HCT116 (cell line): ENCODE results near the gene SLC22A7. TPM values are rescaled to one million over a fixed set of nuclear protein-coding genes. Genes with fewer than 3 reads are reported as not detected.

Source experiments
- ATAC-seq: fragments of 200-7000 bp; cut with Tn5 transposase; 2 replicates; pipeline ENCODE4 v1.9.1; 2020; ENCODE audit warnings: mild to moderate bottlenecking, moderate library complexity
- BruUV-seq: library from RNA; stranded (reverse); fragments of 400-500 nt; replicated peaks from 2 replicates; lab custom pipeline; 2021; lab: Mats Ljungman, UMichigan
- CTCF ChIA-PET: fragments of 300-600 bp; sonication (Branson Sonifier 250); formaldehyde crosslinking; loops from one replicate; lab custom pipeline; 2021; ENCODE audit warnings: antibody characterized with exemption; lab: Charles Lee
- POLR2A ChIA-PET: fragments of 300-600, 350-600 bp; sonication (Branson Sonifier 250); formaldehyde crosslinking; loops from one replicate; lab custom pipeline; 2021; ENCODE audit warnings: antibody characterized with exemption; lab: Charles Lee
- RAD21 ChIA-PET, 2 experiments: fragments of 300-600 bp; sonication (Branson Sonifier 250); formaldehyde crosslinking; loops; one replicate each; lab custom pipeline; 2023; ENCODE audit warnings: low total read pairs in 2 of 2; ENCODE audit not compliant: uncharacterized antibody in 2 of 2, unreplicated experiment in 2 of 2, low non-redundant PET in 1 of 2; lab: Charles Lee
- DNase-seq: peaks from one replicate; pipeline ENCODE4 v3.0.0-alpha.2; 2010; ENCODE audit warnings: low read depth, low spot score
- H2AFZ ChIP-seq: fragments of 200-600 bp; shearing (Covaris generic), sonication (generic); 2 replicates; pipeline ENCODE4 v1.6.1; 2017; ENCODE audit warnings: low read depth, mixed run types, mixed read lengths, antibody characterized with exemption, low read length; ENCODE audit not compliant: poor library complexity, severe bottlenecking
- H3K27ac ChIP-seq: 2 replicates; pipeline ENCODE4 v1.5.1; 2012; ENCODE audit warnings: low read depth, low read length
- H3K27me3 ChIP-seq: fragments of 200-600 bp; sonication (generic); 2 replicates; pipeline ENCODE4 v1.6.1; 2016; ENCODE audit warnings: mixed run types, low read length, mixed read lengths; ENCODE audit not compliant: insufficient read depth
- H3K36me3 ChIP-seq, 2 experiments: fragments of 200-500 bp in 1 of 2; fragments of 200-600 bp in 1 of 2; sonication (Bioruptor generic) in 1 of 2; sonication (generic) in 1 of 2; 2 replicates each; pipeline versions ENCODE4 v1.5.1 to v1.6.1; 2014 to 2016; ENCODE audit warnings: low read length in 2 of 2, inconsistent platforms in 1 of 2, mixed read lengths in 1 of 2, mixed run types in 1 of 2; ENCODE audit not compliant: insufficient read depth in 2 of 2, control insufficient read depth in 1 of 2
- H3K4me1 ChIP-seq, 2 experiments: fragments of 200-600 bp in 1 of 2; sonication (generic) in 1 of 2; 2 replicates each; pipeline versions ENCODE4 v1.5.1 to v1.6.1; 2012 to 2017; ENCODE audit warnings: low read length in 2 of 2, inconsistent platforms in 1 of 2, mild to moderate bottlenecking in 1 of 2, mixed read lengths in 1 of 2, mixed run types in 1 of 2, moderate library complexity in 1 of 2; ENCODE audit not compliant: insufficient read depth in 2 of 2, control insufficient read depth in 1 of 2
- H3K4me2 ChIP-seq: fragments of 200-600 bp; sonication (generic); 2 replicates; pipeline ENCODE4 v1.6.1; 2017; ENCODE audit warnings: mixed run types, low read length, mixed read lengths
- H3K4me3 ChIP-seq, 2 experiments: fragments of 200-600 bp in 1 of 2; sonication (generic) in 1 of 2; replicated peaks in 1 of 2; 2 replicates each; pipeline ENCODE4 v1.5.1; 2011 to 2016; ENCODE audit warnings: low read length in 2 of 2, control low read depth in 1 of 2, low read depth in 1 of 2, mild to moderate bottlenecking in 1 of 2, mixed read lengths in 1 of 2, mixed run types in 1 of 2
- H3K79me2 ChIP-seq: fragments of 200-600 bp; sonication (generic); 2 replicates; pipeline ENCODE4 v1.6.1; 2017; ENCODE audit warnings: mild to moderate bottlenecking, mixed run types, low read length, moderate library complexity, mixed read lengths; ENCODE audit not compliant: insufficient read depth
- H3K9ac ChIP-seq: fragments of 200-600 bp; sonication (generic); 2 replicates; pipeline ENCODE4 v1.6.1; 2016; ENCODE audit warnings: low read length, mixed read lengths
- H3K9me2 ChIP-seq: fragments of 200-600 bp; sonication (generic), shearing (Covaris generic); 2 replicates; pipeline ENCODE4 v1.6.1; 2017; ENCODE audit warnings: mixed run types, mild to moderate bottlenecking, moderate library complexity; ENCODE audit not compliant: insufficient read depth
- H3K9me3 ChIP-seq, 2 experiments: fragments of 200-500 bp in 1 of 2; fragments of 200-600 bp in 1 of 2; sonication (Bioruptor generic) in 1 of 2; sonication (generic) in 1 of 2; 2 replicates each; pipeline ENCODE4 v1.6.1; 2014 to 2017; ENCODE audit warnings: low read length in 2 of 2, mixed read lengths in 2 of 2, inconsistent platforms in 1 of 2, low read depth in 1 of 2, mild to moderate bottlenecking in 1 of 2, mixed run types in 1 of 2, moderate library complexity in 1 of 2; ENCODE audit not compliant: control insufficient read depth in 1 of 2, insufficient read depth in 1 of 2
- H4K20me1 ChIP-seq: fragments of 200-600 bp; sonication (generic), shearing (Covaris generic); 2 replicates; pipeline ENCODE4 v1.6.1; 2017; ENCODE audit warnings: mixed run types, mild to moderate bottlenecking, moderate library complexity; ENCODE audit not compliant: insufficient read depth
- CBX3 ChIP-seq: IDR thresholded peaks from 2 replicates; pipeline ENCODE4 v1.6.1; 2012; ENCODE audit warnings: low read depth
- CEBPB ChIP-seq: IDR thresholded peaks from 2 replicates; pipeline ENCODE4 v1.6.1; 2012; ENCODE audit warnings: low read depth
- EGR1 ChIP-seq: IDR thresholded peaks from 2 replicates; pipeline ENCODE4 v1.6.1; 2012; ENCODE audit warnings: low read depth
- ELF1 ChIP-seq: IDR thresholded peaks from 2 replicates; pipeline ENCODE4 v1.6.1; 2012; ENCODE audit warnings: low read depth, borderline replicate concordance
- EZH2phosphoT487 ChIP-seq: fragments of 200-600 bp; IDR thresholded peaks from 2 replicates; pipeline ENCODE4 v1.6.1; 2018; ENCODE audit warnings: antibody characterized with exemption, borderline replicate concordance
- FOSL1 ChIP-seq: IDR thresholded peaks from 2 replicates; pipeline ENCODE4 v1.6.1; 2012; ENCODE audit warnings: low read depth
- JUND ChIP-seq: IDR thresholded peaks from 2 replicates; pipeline ENCODE4 v1.6.1; 2012
- POLR2A ChIP-seq: IDR thresholded peaks from 2 replicates; pipeline ENCODE4 v1.7.0; 2011; ENCODE audit warnings: borderline replicate concordance; ENCODE audit not compliant: insufficient read depth, insufficient read length; ENCODE audit errors: extremely low read depth
- POLR2AphosphoS5 ChIP-seq: IDR thresholded peaks from 2 replicates; pipeline ENCODE4 v1.6.1; 2011; ENCODE audit warnings: mild to moderate bottlenecking, low read depth, low read length, moderate library complexity
- RAD21 ChIP-seq: IDR thresholded peaks from 2 replicates; pipeline ENCODE4 v1.6.1; 2012; ENCODE audit warnings: low read depth, mild to moderate bottlenecking
- REST ChIP-seq: IDR thresholded peaks from 2 replicates; pipeline ENCODE4 v1.6.1; 2012; ENCODE audit warnings: low read depth
- SP1 ChIP-seq: IDR thresholded peaks from 2 replicates; pipeline ENCODE4 v1.6.1; 2012; ENCODE audit warnings: low read depth
- SRF ChIP-seq: IDR thresholded peaks from 2 replicates; pipeline ENCODE4 v1.6.1; 2012; ENCODE audit warnings: low read depth
- TCF7L2 ChIP-seq: IDR thresholded peaks from 2 replicates; pipeline ENCODE4 v1.7.0; 2011; ENCODE audit warnings: borderline replicate concordance, inconsistent platforms; ENCODE audit not compliant: insufficient read depth, insufficient read length; ENCODE audit errors: extremely low read depth
- YY1 ChIP-seq: IDR thresholded peaks from 2 replicates; pipeline ENCODE4 v1.6.1; 2011; ENCODE audit warnings: low read length, low read depth, moderate library complexity, mild to moderate bottlenecking; ENCODE audit not compliant: insufficient replicate concordance; ENCODE audit errors: extremely low read depth
- ZBTB33 ChIP-seq: IDR thresholded peaks from 2 replicates; pipeline ENCODE4 v1.6.1; 2011; ENCODE audit warnings: mild to moderate bottlenecking, low read length, moderate library complexity; ENCODE audit not compliant: insufficient replicate concordance; ENCODE audit errors: extremely low read depth
- ZFX ChIP-seq: fragments of 450-650 bp; IDR thresholded peaks from 2 replicates; pipeline ENCODE4 v1.6.1; 2017
- intact Hi-C: fragments of 100-400 bp; cut with micrococcal nuclease; formaldehyde crosslinking; loops from 2 replicates; pipeline ENCODE4 v1.10.0; 2022
- total RNA-seq: library from RNA; stranded (reverse); gene quantifications from one replicate; pipeline ENCODE4 v1.2.1, GENCODE V29; 2021; ENCODE audit not compliant: unreplicated experiment
- TF ChIP-seq, protein P1 (sequence below): IDR thresholded peaks from 2 replicates; pipeline ENCODE4 v1.6.1; 2012
- TF ChIP-seq, protein P2 (sequence below): IDR thresholded peaks from 2 replicates; pipeline ENCODE4 v1.6.1; 2012

Gene SLC22A7
- total RNA-seq, 1 experiment from 2014 or later, result not detected

DNA sequence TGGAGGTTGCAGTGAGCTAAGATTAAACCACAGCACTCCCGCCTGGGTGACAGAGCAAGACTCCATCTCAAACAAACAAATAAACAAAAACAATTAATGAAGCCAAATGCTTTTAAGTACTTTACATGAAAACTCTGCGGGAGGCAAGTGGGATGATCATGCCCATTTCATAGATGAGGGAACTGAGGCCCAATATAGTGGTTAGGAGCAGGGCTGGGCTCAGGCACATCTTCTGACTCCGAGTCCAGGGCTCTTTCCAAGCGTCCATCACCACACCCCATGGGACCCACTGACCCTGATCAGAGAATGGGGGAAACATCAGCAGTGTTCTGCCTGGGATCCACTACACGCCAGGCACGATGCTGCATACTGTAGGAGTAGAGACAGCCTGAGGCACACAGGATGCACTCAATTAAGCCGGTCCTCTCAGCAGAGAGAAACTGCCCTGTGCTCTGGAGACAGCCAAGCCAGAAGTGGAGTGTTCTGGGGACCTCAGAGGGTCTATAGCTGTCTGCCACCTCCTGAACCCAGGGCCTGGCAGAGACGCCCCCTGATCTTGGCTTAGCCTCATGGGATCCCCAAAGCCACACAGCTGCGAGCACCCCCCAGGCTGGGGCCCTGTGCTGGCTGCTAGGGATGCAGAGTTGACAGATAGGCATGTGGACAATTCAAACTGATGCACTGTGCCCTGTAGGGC is 41.2 kb upstream of the SLC22A7 start (continued):
- TF ChIP-seq, protein P1, sequence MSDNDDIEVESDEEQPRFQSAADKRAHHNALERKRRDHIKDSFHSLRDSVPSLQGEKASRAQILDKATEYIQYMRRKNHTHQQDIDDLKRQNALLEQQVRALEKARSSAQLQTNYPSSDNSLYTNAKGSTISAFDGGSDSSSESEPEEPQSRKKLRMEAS, result no peak

GRCh38 chr6:43257367-43258145 is 40.5 kb upstream of the SLC22A7 start:
- no peaks in the 10 kb centered on the region for H4K20me1 ChIP-seq
- H3K27ac ChIP-seq, result no peak overlapping the region
- intact Hi-C loops, result no loop called here
- no peak overlapping the region for H2AFZ ChIP-seq
- no peaks in the 10 kb centered on the region for H3K79me2 ChIP-seq
- CTCF ChIA-PET, result no interaction called here
- ATAC-seq (no peak), DNase-seq (no peak)
- POLR2A ChIA-PET, result no interaction called here
- no peak overlapping the region for H3K9ac ChIP-seq
- no peaks in the 10 kb centered on the region for H3K9me3 ChIP-seq
- RAD21 ChIA-PET, result no interaction called here
- H3K27me3 ChIP-seq, result no peaks in the 10 kb centered on the region
- no peak overlapping the region for H3K4me2 ChIP-seq
- no peak overlapping the region for H3K4me3 ChIP-seq
- no peaks in the 10 kb centered on the region for H3K4me1 ChIP-seq
- no peaks in the 10 kb centered on the region; a peak in 1 of 4 replicates for H3K36me3 ChIP-seq
- H3K9me2 ChIP-seq, result no peaks in the 10 kb centered on the region
- no TSS peak for BruUV-seq
- TF ChIP-seq SP1 (no peak), SRF (no peak), EGR1 (no peak), ELF1 (no peak), POLR2AphosphoS5 (no peak), RAD21 (no peak), CBX3 (no peak), ZBTB33 (no peak), YY1 (no peak), FOSL1 (no peak), REST (no peak), ZFX (no peak), POLR2A (no peak), TCF7L2 (no peak), EZH2phosphoT487 (no peak), CEBPB (no peak), JUND (no peak)
- TF ChIP-seq, protein P2, sequence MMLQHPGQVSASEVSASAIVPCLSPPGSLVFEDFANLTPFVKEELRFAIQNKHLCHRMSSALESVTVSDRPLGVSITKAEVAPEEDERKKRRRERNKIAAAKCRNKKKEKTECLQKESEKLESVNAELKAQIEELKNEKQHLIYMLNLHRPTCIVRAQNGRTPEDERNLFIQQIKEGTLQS, result no peak
- TF ChIP-seq, protein P1, result no peak
